ENCODE measurements around the gene C2orf74. TPM values are rescaled to one million over a fixed set of nuclear protein-coding genes. Genes with fewer than 3 reads are reported as not detected.

C2orf74 gene
- total and polyA plus RNA-seq, 9 of the 15 experiments (the other 6 are each of a cell fraction or from before 2014, with no cell fraction given), result not detected

- no peak for TF ChIP-seq HDGF (IDR thresholded peaks at IDR 0.05)
- TF ChIP-seq ZNF592 (IDR thresholded peaks at IDR 0.05), result no peak; the same call in none of the 2 replicates
- no peak for TF ChIP-seq CTCF (IDR thresholded peaks at IDR 0.05 in 2 of 3, conservative IDR thresholded peaks at IDR 0.05 in 1 of 3; ENCODE audit: insufficient read depth in 2 of 3, low read depth in 1 of 3, low read length in 3 of 3)
- no peak for TF ChIP-seq RBM14 (IDR thresholded peaks at IDR 0.05; ENCODE audit: borderline replicate concordance, insufficient read depth, low read depth, low read length)
- TF ChIP-seq ZNF282 (CRISPR knock-in tag; IDR thresholded peaks at IDR 0.05), result no peak
- TF ChIP-seq FIP1L1 (IDR thresholded peaks at IDR 0.05; ENCODE audit: low read depth, low read length, poor library complexity, severe bottlenecking), result peak; percentile 1
- TF ChIP-seq NR2C2 (CRISPR knock-in tag; IDR thresholded peaks at IDR 0.05), result no peak
- TF ChIP-seq NR2C2 (tag; IDR thresholded peaks at IDR 0.05), result no peak
- no peak for TF ChIP-seq ARID3A (IDR thresholded peaks at IDR 0.05; ENCODE audit: borderline replicate concordance, low read depth, low read length)
- no peak for TF ChIP-seq XRCC3 (IDR thresholded peaks at IDR 0.05)
- TF ChIP-seq ZFP91 (CRISPR knock-in tag; IDR thresholded peaks at IDR 0.05), result no peak
- TF ChIP-seq FOXK2 (conservative IDR thresholded peaks at IDR 0.05 in 1 of 2, IDR thresholded peaks at IDR 0.05 in 1 of 2; ENCODE audit: low read depth in 2 of 2), result no peak
Observed at GRCh38 chr2:61177727-61178549, 15.9 kb downstream of the C2orf74 start (continued).
